Activated T-cell treated with anti-CD3 and anti-CD28 coated beads, Interleukin-2, amount 50 U/mL, for 72 hours (primary cell): ENCODE measurements around the gene PECR. TPM values are rescaled to one million over a fixed set of nuclear protein-coding genes. Genes with fewer than 3 reads are reported as not detected.
A peak's percentile ranks its signal among the peaks of the same experiment; 100 is the strongest.

Experiments used
- ATAC-seq, 2 donors: fragments of 150-1000 bp; cut with Tn5 transposase; replicated peaks in 1 of 2; 2 replicates each; pipeline ENCODE4 v1.10.0; 2021; ENCODE audit warnings: moderate library complexity in 2 of 2, mild to moderate bottlenecking in 1 of 2
- DNase-seq, 2 donors: peaks; one replicate each; pipeline ENCODE4 v3.0.0; 2021 to 2022; ENCODE audit warnings: mixed read lengths in 1 of 2
- H3K27ac Mint-ChIP-seq: one replicate; pipeline ENCODE4 v1.8.0; 2022; ENCODE audit warnings: mild to moderate bottlenecking, moderate library complexity, mixed read lengths
- H3K27me3 Mint-ChIP-seq: one replicate; pipeline ENCODE4 v1.8.0; 2022; ENCODE audit warnings: low read depth, mixed read lengths
- H3K36me3 Mint-ChIP-seq, 2 donors: one replicate each; pipeline ENCODE4 v1.8.0; 2022; ENCODE audit warnings: mixed read lengths in 2 of 2, mild to moderate bottlenecking in 1 of 2; ENCODE audit not compliant: insufficient read depth in 2 of 2
- H3K4me1 Mint-ChIP-seq: one replicate; pipeline ENCODE4 v1.8.0; 2022; ENCODE audit warnings: low read depth, mixed read lengths
- H3K4me3 Mint-ChIP-seq, 2 donors: one replicate each; pipeline ENCODE4 v1.8.0; 2022; ENCODE audit warnings: mild to moderate bottlenecking in 2 of 2, mixed read lengths in 2 of 2, moderate library complexity in 2 of 2
- H3K9me3 Mint-ChIP-seq, 2 donors: one replicate each; pipeline ENCODE4 v1.8.0; 2022; ENCODE audit warnings: mixed read lengths in 2 of 2
- total RNA-seq, 2 donors: library from RNA; stranded (reverse); gene quantifications; one replicate each; pipeline ENCODE4 v1.2.3, GENCODE V29; 2022

Gene PECR
- total RNA-seq, 2 donors from 2014 or later, result 28.4 to 29.7 TPM

DNA sequence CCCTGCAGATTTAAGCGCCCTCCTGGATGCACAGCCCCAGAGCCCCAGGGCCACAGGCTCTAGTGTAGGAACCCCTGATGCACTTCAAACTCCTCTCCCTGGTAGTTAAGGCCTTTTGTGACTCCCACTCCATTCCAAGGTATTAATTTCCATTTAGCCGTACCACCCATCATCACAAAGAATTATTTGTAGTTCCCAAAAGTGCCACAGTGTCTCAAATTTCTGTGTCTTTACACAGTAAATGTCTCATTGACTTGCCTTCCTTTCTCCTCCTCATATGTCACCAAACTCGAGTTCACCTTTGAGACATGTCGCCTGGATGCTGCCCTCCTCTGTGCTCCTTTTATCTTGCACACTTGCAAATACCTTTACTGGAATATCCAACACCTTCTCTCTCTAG, 25.9 kb downstream of the PECR start:
- H3K27me3 Mint-ChIP-seq, result no peaks in the 10 kb centered on the region
- no peak overlapping the region for H3K4me3 Mint-ChIP-seq
- ATAC-seq (no peak), DNase-seq (no peak)
- no peaks in the 10 kb centered on the region for H3K9me3 Mint-ChIP-seq
- H3K27ac Mint-ChIP-seq, result peak overlapping the region; percentile 7
- H3K36me3 Mint-ChIP-seq, result peaks cover 2% of the 10 kb centered on the region in 2 donors
- H3K4me1 Mint-ChIP-seq, result peaks cover 27% of the 10 kb centered on the region

DNA sequence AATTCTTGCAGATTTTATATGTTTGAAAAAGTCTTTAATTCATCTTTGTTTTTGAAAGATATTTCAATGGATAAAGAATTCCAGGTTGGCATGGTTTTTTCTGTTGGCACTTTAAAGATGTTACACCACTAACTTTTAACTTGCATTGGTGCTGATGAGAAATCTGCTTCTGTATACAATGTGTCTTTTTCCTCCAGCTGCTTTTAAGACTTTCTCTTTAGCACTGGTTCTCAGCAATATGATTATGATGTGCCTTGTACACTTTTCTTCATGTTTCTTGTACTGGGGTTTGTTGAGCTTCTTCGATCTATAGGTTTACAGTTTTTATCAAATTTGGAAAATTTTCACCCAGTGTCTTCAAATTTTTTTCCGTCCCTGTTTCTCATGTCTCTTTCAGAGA, 29.2 kb downstream of the PECR start:
- no peak overlapping the region for H3K27ac Mint-ChIP-seq
- H3K4me3 Mint-ChIP-seq, result no peak overlapping the region
- no peaks in the 10 kb centered on the region for H3K9me3 Mint-ChIP-seq
- no peaks in the 10 kb centered on the region for H3K27me3 Mint-ChIP-seq
- no peak for DNase-seq
- peaks cover 0 to 2% of the 10 kb centered on the region in 2 donors for H3K36me3 Mint-ChIP-seq
- ATAC-seq, result no peak
- H3K4me1 Mint-ChIP-seq, result peaks cover 9% of the 10 kb centered on the region

DNA sequence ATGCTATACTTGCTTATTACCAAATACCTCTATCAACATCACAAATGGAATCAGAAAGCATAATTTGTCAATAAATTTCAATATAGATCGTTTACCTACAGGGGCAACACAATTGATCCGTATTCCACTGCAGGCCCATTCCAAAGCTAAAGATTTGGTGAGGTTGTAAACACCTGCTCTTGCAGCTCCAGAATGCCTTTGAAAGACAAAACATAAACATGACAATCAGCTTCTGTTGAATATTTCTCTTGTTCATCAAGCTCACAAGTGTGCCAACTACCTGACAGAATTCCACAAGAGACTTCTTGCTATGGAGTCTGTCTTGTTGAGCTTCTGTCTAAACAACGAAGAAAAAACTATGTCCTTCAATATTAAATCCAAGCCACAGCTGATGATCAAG, 30.3 kb downstream of the PECR start:
- H3K9me3 Mint-ChIP-seq, result no peaks in the 10 kb centered on the region
- H3K36me3 Mint-ChIP-seq, result peaks cover 0 to 2% of the 10 kb centered on the region in 2 donors
- no peaks in the 10 kb centered on the region for H3K27me3 Mint-ChIP-seq
- no peaks in the 10 kb centered on the region for H3K4me1 Mint-ChIP-seq
- DNase-seq (no peak), ATAC-seq (no peak)
- H3K27ac Mint-ChIP-seq, result no peak overlapping the region
- H3K4me3 Mint-ChIP-seq, result no peak overlapping the region

DNA sequence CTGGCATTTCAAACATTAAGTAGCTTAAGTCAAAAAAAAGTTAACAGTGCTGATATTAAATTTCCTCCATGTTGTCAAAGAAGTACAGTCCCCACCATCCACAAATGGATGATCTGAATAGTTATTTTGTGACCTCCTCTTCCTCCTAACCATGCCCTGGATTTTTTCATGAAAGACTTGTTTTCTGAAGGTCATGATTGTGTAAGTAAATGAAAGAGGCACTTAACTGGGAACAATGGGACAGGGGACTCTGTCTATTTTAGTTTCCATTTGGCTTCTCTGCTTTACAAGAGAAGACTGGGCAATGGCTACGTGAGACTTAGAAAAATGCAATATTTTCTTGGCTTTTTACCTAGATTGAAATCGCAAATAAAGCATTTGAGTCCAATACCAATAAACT, 32.2 kb downstream of the PECR start:
- DNase-seq (no peak), ATAC-seq (no peak)
- H3K27me3 Mint-ChIP-seq, result no peaks in the 10 kb centered on the region
- no peaks in the 10 kb centered on the region for H3K9me3 Mint-ChIP-seq
- H3K4me3 Mint-ChIP-seq, result no peak overlapping the region
- H3K36me3 Mint-ChIP-seq, result peaks cover 0 to 2% of the 10 kb centered on the region in 2 donors
- no peaks in the 10 kb centered on the region for H3K4me1 Mint-ChIP-seq
- no peak overlapping the region for H3K27ac Mint-ChIP-seq

DNA sequence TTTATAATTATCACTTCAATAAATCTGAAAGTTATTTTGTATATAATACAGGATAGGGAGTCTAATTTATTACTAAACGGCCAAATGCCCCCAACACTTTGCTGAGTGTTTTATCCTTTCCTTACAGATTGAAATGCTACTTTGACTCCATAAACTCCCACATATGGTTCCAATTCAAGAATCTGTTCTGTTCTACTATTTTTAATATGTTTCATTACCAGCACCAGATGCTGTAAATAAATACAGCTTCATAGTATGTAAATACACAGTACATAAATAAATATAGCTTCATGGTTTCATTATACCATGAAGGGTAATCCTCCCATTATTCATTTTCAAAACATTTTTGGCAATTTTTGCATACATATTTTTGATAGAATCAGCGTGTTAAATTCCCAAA, 34.2 kb downstream of the PECR start:
- H3K27ac Mint-ChIP-seq, result no peak overlapping the region
- ATAC-seq (no peak), DNase-seq (no peak)
- no peaks in the 10 kb centered on the region for H3K9me3 Mint-ChIP-seq
- H3K27me3 Mint-ChIP-seq, result no peaks in the 10 kb centered on the region
- H3K4me1 Mint-ChIP-seq, result no peaks in the 10 kb centered on the region
- no peak overlapping the region for H3K4me3 Mint-ChIP-seq
- H3K36me3 Mint-ChIP-seq, result peaks cover 2 to 4% of the 10 kb centered on the region in 2 donors

DNA sequence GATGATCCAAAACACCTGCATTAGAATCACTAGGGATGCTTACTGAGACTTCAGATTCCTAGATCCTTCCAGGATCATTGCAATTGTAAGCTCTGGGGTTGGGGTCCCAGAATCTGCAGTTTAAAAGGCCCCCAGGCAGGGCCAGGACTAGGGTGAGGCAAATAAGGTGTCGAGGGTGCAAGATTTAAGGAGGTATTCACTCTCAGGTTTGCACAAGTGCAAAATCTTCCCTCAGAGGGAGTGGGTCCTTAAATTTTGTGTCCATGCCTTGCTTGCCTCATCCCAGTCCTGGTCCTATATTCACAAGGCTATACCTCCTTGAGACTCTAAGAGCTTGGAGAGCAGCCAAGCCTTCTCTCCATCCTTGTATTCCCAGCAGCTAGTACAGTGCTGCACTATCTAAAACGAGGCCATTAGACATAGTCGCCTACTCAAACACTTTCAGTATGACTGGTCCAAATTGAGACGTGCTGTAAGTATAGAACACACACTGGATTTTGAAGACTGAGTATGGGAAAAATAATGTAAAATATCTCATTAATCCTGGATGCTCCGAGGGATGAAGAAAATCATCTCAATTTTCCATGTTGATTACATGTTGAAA, 36.6 kb downstream of the PECR start:
- H3K36me3 Mint-ChIP-seq, result peaks cover 2 to 4% of the 10 kb centered on the region in 2 donors
- ATAC-seq, result peak; percentile 34 to 49
- no peak for DNase-seq
- H3K4me3 Mint-ChIP-seq, result no peak overlapping the region
- H3K27ac Mint-ChIP-seq, result no peak overlapping the region
- H3K27me3 Mint-ChIP-seq, result no peaks in the 10 kb centered on the region
- no peaks in the 10 kb centered on the region for H3K4me1 Mint-ChIP-seq
- no peaks in the 10 kb centered on the region for H3K9me3 Mint-ChIP-seq

DNA sequence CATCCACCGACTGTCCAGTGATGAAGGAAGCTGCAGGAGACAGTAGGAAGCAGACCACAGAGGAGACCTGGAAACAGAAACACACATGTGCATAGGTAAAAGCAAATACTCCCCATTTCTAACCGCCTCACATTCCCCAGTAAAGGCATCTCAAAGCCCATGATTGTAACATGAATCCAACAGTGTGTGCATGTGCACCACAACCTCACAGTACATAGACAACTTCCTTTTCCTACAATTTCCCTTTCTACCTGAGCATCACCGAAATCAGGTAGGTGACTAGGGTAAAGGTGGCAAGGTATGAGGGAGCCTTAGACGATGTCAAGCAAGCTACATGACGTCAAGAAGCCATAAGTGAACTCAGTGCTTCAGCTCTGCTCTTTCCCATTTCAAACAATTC, 37.7 kb downstream of the PECR start:
- no peak overlapping the region for H3K4me3 Mint-ChIP-seq
- no peaks in the 10 kb centered on the region for H3K9me3 Mint-ChIP-seq
- H3K4me1 Mint-ChIP-seq, result no peaks in the 10 kb centered on the region
- no peaks in the 10 kb centered on the region for H3K27me3 Mint-ChIP-seq
- DNase-seq (no peak), ATAC-seq (no peak)
- no peak overlapping the region for H3K27ac Mint-ChIP-seq
- peaks cover 2 to 5% of the 10 kb centered on the region in 2 donors for H3K36me3 Mint-ChIP-seq

DNA sequence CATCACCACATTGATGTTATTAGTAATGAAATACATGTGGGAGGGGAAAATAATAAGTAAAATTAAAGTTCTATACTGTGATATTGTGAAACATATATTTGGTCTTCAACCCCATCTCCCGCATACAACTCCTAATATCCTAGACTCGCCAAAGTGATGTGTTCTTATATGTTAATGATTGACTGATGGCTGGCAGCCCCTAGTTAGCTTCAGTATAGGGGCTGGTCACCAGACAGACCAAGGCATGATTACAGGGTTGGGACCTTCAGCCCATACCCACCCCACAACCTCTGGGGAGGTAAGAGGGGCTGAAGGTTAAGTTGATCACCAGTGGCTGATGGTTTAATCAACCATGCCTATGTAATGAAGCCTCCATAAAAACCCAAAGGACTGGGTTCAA, 40.2 kb downstream of the PECR start:
- Mint-ChIP-seq H3K27me3 (no peaks in the 10 kb centered on the region), H3K4me3 (no peak overlapping the region), H3K9me3 (no peaks in the 10 kb centered on the region), H3K36me3 (peaks cover 2 to 5% of the 10 kb centered on the region in 2 donors), H3K27ac (no peak overlapping the region), H3K4me1 (no peaks in the 10 kb centered on the region)
- ATAC-seq (no peak), DNase-seq (no peak)

DNA sequence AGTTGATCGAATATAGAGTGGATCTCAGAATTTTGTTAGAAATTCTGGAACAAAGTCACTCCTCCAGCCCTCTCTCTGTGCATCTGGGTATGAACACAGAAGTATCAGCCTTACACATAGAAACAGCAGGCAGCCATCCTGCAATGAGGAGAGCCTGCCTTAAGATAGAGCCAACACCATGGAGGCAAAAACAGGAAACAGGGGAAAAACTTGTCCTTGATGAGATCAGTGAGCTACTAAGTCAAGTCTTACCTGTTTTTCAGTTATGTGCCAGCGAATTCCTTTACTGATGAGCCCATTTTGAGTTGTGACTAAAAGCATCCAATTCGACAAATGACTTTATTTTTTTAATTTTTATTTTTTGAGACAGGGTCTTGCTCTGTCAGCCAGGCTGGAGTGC, 41.7 kb downstream of the PECR start:
- Mint-ChIP-seq H3K27me3 (no peaks in the 10 kb centered on the region), H3K4me3 (no peak overlapping the region), H3K9me3 (no peaks in the 10 kb centered on the region), H3K36me3 (peaks cover 2 to 5% of the 10 kb centered on the region in 2 donors), H3K4me1 (peaks cover 3% of the 10 kb centered on the region), H3K27ac (no peak overlapping the region)
- no peak for ATAC-seq
- DNase-seq, result no peak

DNA sequence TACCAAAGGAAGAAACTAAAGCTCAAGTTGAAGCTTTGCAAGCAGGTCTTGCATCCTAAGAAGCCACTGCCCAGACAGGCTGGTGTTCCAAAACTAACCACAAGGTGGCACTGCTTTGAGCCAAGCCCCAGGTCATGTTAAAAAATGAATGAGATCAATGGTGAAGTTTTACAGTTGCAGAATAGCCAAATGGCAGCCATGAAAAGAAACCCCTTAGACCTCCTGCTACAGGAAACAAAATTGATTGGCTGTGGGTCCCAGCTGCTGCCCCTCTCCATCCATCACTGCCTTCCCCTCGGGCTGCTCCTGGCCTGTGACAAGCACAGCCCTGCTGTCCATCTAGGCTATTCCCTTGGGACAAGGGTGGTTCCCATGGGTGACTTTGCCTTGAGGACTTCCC, 47.5 kb downstream of the PECR start:
- no peak overlapping the region for H3K27ac Mint-ChIP-seq
- peaks cover 1 to 2% of the 10 kb centered on the region in 2 donors for H3K36me3 Mint-ChIP-seq
- H3K4me1 Mint-ChIP-seq, result peaks cover 59% of the 10 kb centered on the region
- H3K9me3 Mint-ChIP-seq, result no peaks in the 10 kb centered on the region
- H3K27me3 Mint-ChIP-seq, result no peaks in the 10 kb centered on the region
- no peak overlapping the region for H3K4me3 Mint-ChIP-seq
- ATAC-seq (peak in 1 of 2 donors; percentile 28), DNase-seq (peak; percentile 75 to 84)

DNA sequence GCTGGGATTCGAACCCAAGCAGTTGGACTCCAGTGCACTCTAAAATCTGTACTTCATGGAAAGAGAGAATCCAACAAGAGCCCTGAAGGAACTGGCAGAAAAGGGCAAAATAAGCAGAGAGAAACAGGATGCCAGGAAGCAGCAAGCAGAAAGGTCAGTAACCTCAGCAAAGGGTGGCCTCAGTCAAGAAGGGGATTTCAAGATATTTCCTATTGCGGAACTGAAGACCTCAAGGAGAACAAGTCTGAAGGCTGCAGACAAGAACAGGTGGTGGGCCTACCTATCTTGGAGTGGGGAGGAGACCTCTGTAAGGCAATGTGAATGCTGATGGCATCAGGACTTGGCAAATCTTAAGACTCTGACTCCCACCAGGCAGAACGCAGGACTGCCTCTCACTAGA, 48.2 kb downstream of the PECR start:
- no peaks in the 10 kb centered on the region for H3K27me3 Mint-ChIP-seq
- no peak for ATAC-seq
- H3K4me1 Mint-ChIP-seq, result peaks cover 60% of the 10 kb centered on the region
- H3K27ac Mint-ChIP-seq, result no peak overlapping the region
- H3K4me3 Mint-ChIP-seq, result no peak overlapping the region
- H3K36me3 Mint-ChIP-seq, result peaks cover 1 to 2% of the 10 kb centered on the region in 2 donors
- H3K9me3 Mint-ChIP-seq, result no peaks in the 10 kb centered on the region
- DNase-seq, result no peak

DNA sequence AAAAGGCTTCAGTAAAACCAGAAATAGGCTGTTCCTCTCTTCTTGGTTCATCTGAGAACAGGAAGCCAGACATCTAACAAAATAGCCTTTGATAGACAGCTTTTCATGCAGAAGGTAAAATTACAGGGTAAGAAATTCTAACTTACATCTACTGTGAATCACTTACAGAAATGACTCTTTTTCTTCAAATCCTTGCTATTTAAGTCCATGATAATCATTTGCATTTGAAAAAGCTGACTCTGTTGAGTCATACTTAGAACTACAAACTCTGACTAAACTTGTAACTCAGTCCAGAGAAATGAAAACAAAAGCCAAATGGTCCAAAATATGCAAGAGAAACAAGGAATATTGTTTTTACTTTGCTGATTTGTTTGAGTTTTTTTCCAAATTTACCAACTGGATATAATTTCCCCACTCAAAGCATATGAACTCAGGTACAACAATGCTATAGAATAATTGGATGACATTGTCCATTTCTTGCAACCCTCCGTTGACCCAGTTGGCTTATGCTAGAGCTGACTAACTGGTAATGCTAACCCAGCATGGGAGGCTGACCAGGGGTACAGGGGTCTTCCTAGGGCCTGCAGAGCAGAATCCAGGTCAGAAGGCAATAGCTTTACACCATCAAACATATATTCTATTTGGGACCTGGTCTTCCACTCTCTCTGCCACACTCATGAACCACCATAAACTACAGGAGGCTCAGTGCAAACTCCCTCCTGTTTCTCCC, 49.5 kb downstream of the PECR start:
- peaks cover 1 to 2% of the 10 kb centered on the region in 2 donors for H3K36me3 Mint-ChIP-seq
- peak overlapping the region; percentile 56 to 93 for H3K4me3 Mint-ChIP-seq
- no peaks in the 10 kb centered on the region for H3K27me3 Mint-ChIP-seq
- ATAC-seq (peak; percentile 86 to 90), DNase-seq (no peak)
- H3K27ac Mint-ChIP-seq, result peak overlapping the region; percentile 98
- no peaks in the 10 kb centered on the region for H3K9me3 Mint-ChIP-seq
- peaks cover 60% of the 10 kb centered on the region for H3K4me1 Mint-ChIP-seq

DNA sequence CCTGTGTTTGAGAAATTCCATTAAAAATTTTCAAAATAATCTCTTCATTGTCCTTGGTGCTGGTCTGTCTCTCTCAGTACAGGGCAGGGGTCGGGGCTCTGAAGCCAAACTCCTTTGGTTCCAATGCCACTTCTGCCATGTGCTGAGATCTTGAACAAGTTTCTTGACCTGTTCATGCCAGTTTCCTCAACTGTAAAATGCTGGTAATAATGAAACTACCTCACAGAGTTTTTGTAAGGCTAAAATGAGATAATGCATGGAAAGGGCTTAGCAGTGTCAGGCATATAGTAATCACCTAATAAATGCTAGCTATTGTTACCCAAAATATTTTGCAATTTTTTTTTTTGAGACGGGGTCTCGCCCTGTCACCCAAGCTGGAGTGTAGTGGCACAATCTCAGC, 51.4 kb downstream of the PECR start:
- peak overlapping the region; percentile 60 for H3K27ac Mint-ChIP-seq
- DNase-seq, result no peak
- no peaks in the 10 kb centered on the region for H3K9me3 Mint-ChIP-seq
- peak overlapping the region in 1 of 2 donors; percentile 69 for H3K4me3 Mint-ChIP-seq
- peaks cover 1 to 2% of the 10 kb centered on the region in 2 donors for H3K36me3 Mint-ChIP-seq
- no peak for ATAC-seq
- no peaks in the 10 kb centered on the region for H3K27me3 Mint-ChIP-seq
- H3K4me1 Mint-ChIP-seq, result peaks cover 60% of the 10 kb centered on the region
